ENCODE results near the gene SIX5. TPM values are rescaled to one million over a fixed set of nuclear protein-coding genes. Genes with fewer than 3 reads are reported as not detected.

Gene SIX5
- total RNA-seq, 1 experiment from 2014 or later = 38.7 TPM

DNA sequence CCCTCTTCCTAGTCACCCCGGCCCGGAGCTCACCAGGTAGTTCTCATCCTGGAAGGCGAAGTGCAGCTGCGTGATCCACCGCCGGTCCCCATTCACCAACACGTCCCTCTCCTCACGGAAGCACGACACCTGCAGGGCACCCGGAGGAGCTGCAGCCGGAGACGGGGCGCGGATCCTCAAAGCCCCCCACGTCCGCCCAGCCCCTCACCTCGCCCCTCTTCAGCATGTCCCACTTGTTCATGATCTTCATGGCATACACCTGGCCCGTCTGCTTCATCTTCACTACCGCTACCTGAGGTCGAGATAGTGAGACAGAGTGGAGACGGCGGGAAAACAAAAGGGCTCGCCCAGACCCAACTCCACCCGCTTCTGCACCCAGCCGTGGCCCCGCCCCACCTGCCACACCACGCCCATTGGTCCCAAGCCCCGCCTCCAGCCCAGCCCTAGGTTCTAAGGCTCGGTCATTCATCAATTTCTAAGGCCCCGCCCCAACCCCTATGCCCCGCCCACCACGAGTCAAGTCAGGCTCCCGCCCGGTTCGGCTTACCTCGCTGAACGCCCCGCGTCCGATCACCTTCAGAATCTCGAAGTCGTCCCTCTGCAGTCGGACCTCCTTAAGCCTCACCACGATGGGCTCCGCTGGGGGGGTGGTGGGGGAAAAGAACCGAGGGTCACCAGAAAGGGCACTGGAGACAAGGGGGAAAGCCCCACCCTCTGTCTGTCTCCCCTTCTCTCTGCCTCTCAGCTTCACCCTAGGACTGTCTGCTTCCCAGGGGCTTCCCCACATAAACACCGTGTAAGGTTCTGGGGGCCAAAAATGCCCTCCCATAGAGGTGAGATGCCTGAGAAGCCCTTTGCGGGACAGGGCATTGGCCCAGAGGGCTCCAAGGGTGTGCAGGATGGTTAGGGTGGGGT lies 10.4 kb upstream of the SIX5 start:
- DNase-seq (ENCODE audit: low read depth, low spot score) (no peak), ATAC-seq (peak; percentile 66)
- H3K9me3 ChIP-seq (ENCODE audit: control insufficient read depth, insufficient read depth, low read depth, low read length) = no peaks in the 10 kb centered on the region
- CTCF ChIA-PET = no interaction called here
- POLR2A ChIA-PET = no interaction called here
- TF ChIP-seq SIN3A (IDR thresholded peaks at IDR 0.05; ENCODE audit: borderline replicate concordance, insufficient read depth, low read depth, low read length) (no peak), POLR2AphosphoS5 (IDR thresholded peaks at IDR 0.05; ENCODE audit: low read depth, low read length) (no peak), TCF7L2 (IDR thresholded peaks at IDR 0.05; ENCODE audit: low read depth, low read length) (no peak)
- TF ChIP-seq, protein P1, sequence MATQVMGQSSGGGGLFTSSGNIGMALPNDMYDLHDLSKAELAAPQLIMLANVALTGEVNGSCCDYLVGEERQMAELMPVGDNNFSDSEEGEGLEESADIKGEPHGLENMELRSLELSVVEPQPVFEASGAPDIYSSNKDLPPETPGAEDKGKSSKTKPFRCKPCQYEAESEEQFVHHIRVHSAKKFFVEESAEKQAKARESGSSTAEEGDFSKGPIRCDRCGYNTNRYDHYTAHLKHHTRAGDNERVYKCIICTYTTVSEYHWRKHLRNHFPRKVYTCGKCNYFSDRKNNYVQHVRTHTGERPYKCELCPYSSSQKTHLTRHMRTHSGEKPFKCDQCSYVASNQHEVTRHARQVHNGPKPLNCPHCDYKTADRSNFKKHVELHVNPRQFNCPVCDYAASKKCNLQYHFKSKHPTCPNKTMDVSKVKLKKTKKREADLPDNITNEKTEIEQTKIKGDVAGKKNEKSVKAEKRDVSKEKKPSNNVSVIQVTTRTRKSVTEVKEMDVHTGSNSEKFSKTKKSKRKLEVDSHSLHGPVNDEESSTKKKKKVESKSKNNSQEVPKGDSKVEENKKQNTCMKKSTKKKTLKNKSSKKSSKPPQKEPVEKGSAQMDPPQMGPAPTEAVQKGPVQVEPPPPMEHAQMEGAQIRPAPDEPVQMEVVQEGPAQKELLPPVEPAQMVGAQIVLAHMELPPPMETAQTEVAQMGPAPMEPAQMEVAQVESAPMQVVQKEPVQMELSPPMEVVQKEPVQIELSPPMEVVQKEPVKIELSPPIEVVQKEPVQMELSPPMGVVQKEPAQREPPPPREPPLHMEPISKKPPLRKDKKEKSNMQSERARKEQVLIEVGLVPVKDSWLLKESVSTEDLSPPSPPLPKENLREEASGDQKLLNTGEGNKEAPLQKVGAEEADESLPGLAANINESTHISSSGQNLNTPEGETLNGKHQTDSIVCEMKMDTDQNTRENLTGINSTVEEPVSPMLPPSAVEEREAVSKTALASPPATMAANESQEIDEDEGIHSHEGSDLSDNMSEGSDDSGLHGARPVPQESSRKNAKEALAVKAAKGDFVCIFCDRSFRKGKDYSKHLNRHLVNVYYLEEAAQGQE (IDR thresholded peaks at IDR 0.05; ENCODE audit: insufficient read depth in 1 of 2, low read depth in 2 of 2, low read length in 1 of 2) = no peak
- TF ChIP-seq, protein P2, sequence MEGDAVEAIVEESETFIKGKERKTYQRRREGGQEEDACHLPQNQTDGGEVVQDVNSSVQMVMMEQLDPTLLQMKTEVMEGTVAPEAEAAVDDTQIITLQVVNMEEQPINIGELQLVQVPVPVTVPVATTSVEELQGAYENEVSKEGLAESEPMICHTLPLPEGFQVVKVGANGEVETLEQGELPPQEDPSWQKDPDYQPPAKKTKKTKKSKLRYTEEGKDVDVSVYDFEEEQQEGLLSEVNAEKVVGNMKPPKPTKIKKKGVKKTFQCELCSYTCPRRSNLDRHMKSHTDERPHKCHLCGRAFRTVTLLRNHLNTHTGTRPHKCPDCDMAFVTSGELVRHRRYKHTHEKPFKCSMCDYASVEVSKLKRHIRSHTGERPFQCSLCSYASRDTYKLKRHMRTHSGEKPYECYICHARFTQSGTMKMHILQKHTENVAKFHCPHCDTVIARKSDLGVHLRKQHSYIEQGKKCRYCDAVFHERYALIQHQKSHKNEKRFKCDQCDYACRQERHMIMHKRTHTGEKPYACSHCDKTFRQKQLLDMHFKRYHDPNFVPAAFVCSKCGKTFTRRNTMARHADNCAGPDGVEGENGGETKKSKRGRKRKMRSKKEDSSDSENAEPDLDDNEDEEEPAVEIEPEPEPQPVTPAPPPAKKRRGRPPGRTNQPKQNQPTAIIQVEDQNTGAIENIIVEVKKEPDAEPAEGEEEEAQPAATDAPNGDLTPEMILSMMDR (IDR thresholded peaks at IDR 0.05) = peak; percentile 77; the same call in 1 of the 2 replicates
- H3K27ac ChIP-seq (ENCODE audit: low read length) = peak overlapping the region; percentile 67
- no TSS peak for BruUV-seq (replicated peaks)
- H3K4me3 ChIP-seq (ENCODE audit: low read depth in 2 of 2, low read length in 2 of 2) = peak overlapping the region; percentile 52 to 62; a peak in 3 of 4 replicates
- intact Hi-C loops (cut with micrococcal nuclease; ENCODE audit: unreplicated experiment) (no loop called here), in situ Hi-C loops (cut with HindIII; ENCODE audit: low pct_unique_long_range_greater_than_20kb, low sequenced_read_pairs) (no loop called here)
- peaks cover 25% of the 10 kb centered on the region for H3K4me1 ChIP-seq (ENCODE audit: control insufficient read depth, insufficient read depth, low read length)
- no peaks in the 10 kb centered on the region for H3K36me3 ChIP-seq (ENCODE audit: control insufficient read depth, insufficient read depth, low read length)
- no peaks in the 10 kb centered on the region for H3K27me3 ChIP-seq (ENCODE audit: control insufficient read depth, insufficient read depth, low read length)

DNA sequence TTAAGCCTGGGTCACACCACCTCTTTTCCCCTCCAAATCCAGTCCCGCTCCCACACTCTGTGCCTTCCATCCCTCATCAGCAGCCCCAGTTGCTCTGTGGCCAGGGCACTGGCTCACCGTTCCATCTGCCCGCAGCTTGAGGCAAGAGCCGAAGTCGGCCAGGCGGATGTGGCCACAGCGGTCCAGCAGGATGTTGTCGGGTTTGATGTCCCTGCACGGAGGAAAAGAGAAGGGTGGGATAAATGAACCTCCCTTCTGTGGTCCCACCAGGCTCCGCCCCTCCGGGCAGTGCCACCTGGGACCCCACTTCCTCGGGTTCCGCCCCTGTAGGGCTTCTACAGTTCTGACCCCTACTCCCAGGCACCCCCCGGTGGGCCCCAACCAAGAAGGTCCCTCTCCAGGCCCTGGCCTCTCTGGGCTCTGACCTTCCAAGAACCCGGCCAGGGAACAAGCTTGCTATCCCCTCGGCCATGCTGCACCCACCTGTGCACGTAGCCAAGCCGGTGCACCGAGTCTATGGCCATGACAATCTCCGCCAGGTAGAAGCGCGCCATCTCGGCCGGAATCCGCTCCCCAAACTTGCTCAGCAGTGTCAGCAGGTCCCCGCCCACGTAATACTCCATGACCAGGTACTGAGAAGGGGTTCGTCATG lies 9.1 kb upstream of the SIX5 start:
- in situ Hi-C loops (cut with HindIII; ENCODE audit: low pct_unique_long_range_greater_than_20kb, low sequenced_read_pairs) = no loop called here
- no peak for DNase-seq (ENCODE audit: low read depth, low spot score)

More for the DNA sequence above, 9.1 kb upstream of the SIX5 start:
- intact Hi-C loops (cut with micrococcal nuclease; ENCODE audit: unreplicated experiment) = no loop called here
- ChIA-PET POLR2A (no interaction called here), CTCF (no interaction called here)
- no TSS peak for BruUV-seq (replicated peaks)
- TF ChIP-seq POLR2AphosphoS5 (IDR thresholded peaks at IDR 0.05; ENCODE audit: low read depth, low read length) (no peak), TCF7L2 (IDR thresholded peaks at IDR 0.05; ENCODE audit: low read depth, low read length) (no peak), SIN3A (IDR thresholded peaks at IDR 0.05; ENCODE audit: borderline replicate concordance, insufficient read depth, low read depth, low read length) (no peak)
- TF ChIP-seq, protein P1 (IDR thresholded peaks at IDR 0.05; ENCODE audit: insufficient read depth in 1 of 2, low read depth in 2 of 2, low read length in 1 of 2) = no peak
- TF ChIP-seq, protein P2 (IDR thresholded peaks at IDR 0.05) = no peak
- no peaks in the 10 kb centered on the region for H3K9me3 ChIP-seq (ENCODE audit: control insufficient read depth, insufficient read depth, low read depth, low read length)
- H3K4me3 ChIP-seq (ENCODE audit: low read depth in 2 of 2, low read length in 2 of 2) = no peak overlapping the region
- H3K36me3 ChIP-seq (ENCODE audit: control insufficient read depth, insufficient read depth, low read length) = no peaks in the 10 kb centered on the region
- no peaks in the 10 kb centered on the region for H3K27me3 ChIP-seq (ENCODE audit: control insufficient read depth, insufficient read depth, low read length)
- no peak for ATAC-seq
- no peak overlapping the region for H3K27ac ChIP-seq (ENCODE audit: low read length)
- peaks cover 16% of the 10 kb centered on the region for H3K4me1 ChIP-seq (ENCODE audit: control insufficient read depth, insufficient read depth, low read length)
